ACC112 (cell line): Measurements from ENCODE around the gene ELFN2.

Experiments used
- H2AFZ ChIP-seq: fragments of 200-600 bp; sonication (generic); one replicate; pipeline ENCODE4 v1.6.0; 2017; ENCODE audit warnings: antibody characterized with exemption, low read length; ENCODE audit not compliant: unreplicated experiment
- H3K27ac ChIP-seq: fragments of 200-600 bp; sonication (generic); 2 replicates; pipeline ENCODE4 v1.5.1; 2014; ENCODE audit warnings: low read depth, mild to moderate bottlenecking, antibody characterized with exemption, low read length, moderate library complexity
- H3K27me3 ChIP-seq: fragments of 200-600 bp; sonication (generic); 2 replicates; pipeline ENCODE4 v1.6.1; 2014; ENCODE audit warnings: mild to moderate bottlenecking, antibody characterized with exemption, low read length, moderate library complexity, mixed read lengths; ENCODE audit not compliant: insufficient read depth
- H3K36me3 ChIP-seq: fragments of 200-600 bp; sonication (generic); 2 replicates; pipeline ENCODE4 v1.6.1; 2016; ENCODE audit warnings: mild to moderate bottlenecking, antibody characterized with exemption, low read length, moderate library complexity, mixed read lengths; ENCODE audit not compliant: insufficient read depth
- H3K4me1 ChIP-seq: fragments of 200-600 bp; sonication (generic); one replicate; pipeline ENCODE4 v1.6.1; 2016; ENCODE audit warnings: low read length, mixed read lengths; ENCODE audit not compliant: insufficient read depth, unreplicated experiment, control insufficient read depth
- H3K4me3 ChIP-seq: fragments of 200-600 bp; sonication (generic); 2 replicates; pipeline ENCODE4 v1.5.1; 2014; ENCODE audit warnings: mild to moderate bottlenecking, low read depth, low read length
- H3K79me2 ChIP-seq: fragments of 200-600 bp; sonication (generic); one replicate; pipeline ENCODE4 v1.6.0; 2016; ENCODE audit warnings: low read length; ENCODE audit not compliant: control insufficient read depth, unreplicated experiment, insufficient read depth

ELFN2 gene

DNA sequence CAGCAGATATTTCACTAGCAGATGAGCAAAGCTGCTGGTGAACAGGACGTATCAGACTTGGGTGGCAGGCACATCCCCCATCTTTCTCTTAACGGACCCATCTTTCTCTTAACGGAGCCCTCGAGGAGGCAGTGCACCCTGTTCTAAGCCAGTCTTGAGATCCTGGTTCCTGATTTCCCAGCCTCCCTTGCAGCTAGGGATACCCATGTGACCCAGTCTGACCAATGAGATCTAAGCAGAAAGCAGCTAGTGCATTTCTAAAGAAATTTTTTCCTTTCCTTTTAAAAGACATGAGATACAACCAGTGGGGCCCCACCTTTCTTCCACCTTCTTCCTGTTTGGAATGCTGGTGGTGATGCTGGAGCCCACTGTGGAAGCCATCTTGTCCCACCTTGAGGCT lies 13.6 kb upstream of the ELFN2 start:
- H2AFZ ChIP-seq, result no peak overlapping the region
- H3K27ac ChIP-seq, result no peak overlapping the region

DNA sequence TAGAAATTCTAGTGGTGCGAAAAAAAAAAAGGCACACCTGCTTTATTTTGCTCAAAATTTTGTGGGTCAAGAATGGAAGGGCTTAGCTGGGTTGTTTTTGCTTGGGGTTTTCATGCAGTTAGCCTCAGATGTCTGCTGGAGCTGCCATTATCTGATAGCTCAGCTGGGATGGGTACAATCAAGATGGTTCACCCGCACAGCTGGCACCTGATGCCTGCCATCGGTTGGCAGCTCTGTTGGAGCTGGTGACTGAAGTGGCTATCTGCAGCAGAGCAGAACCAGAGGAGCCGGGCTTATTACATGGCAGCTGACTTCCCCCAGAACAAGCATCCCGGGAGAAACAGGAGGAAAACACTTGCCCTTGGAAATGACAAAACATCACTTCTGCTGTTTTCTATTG lies 12.1 kb upstream of the ELFN2 start:
- H3K36me3 ChIP-seq, result no peaks in the 10 kb centered on the region
- H2AFZ ChIP-seq, result no peak overlapping the region
- H3K27me3 ChIP-seq, result no peaks in the 10 kb centered on the region

More for the DNA sequence above, 13.6 kb upstream of the ELFN2 start:
- Histone ChIP-seq H3K79me2 (no peaks in the 10 kb centered on the region), H3K36me3 (no peaks in the 10 kb centered on the region), H3K4me3 (no peak overlapping the region), H3K27me3 (no peaks in the 10 kb centered on the region), H3K4me1 (peaks cover 4% of the 10 kb centered on the region)

DNA sequence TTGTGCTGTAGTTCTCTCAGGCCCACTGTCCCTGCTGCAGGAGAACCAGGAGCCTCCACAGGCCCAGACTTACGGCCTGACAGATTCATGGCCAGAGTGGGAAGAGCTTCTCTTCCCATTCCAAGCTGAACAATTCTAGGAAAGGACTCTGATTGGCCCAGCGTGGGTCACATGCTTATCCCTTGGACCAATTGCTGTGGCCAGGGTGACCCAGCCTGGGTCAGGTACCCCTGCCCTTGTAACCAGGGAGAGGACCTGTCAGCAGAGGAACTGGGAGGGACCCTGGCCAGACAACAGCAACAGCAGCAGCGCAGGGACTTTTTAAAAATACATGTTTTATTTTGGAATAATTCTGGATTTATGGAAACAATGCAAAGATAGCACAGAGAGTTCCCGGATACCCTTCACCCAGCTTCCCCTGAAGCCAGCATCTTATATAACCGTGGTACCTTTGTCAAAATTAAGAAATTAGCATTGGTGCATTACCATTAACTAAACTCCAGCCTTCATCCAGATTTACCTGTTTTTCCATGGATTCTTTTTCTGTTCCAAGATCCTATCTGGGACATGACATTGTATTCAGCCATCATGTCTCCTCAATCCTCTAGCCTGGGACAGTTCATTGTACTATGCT lies 8.8 kb upstream of the ELFN2 start:
- Histone ChIP-seq H3K4me3 (no peak overlapping the region), H3K27me3 (no peaks in the 10 kb centered on the region), H2AFZ (no peak overlapping the region), H3K4me1 (peaks cover 16% of the 10 kb centered on the region), H3K36me3 (no peaks in the 10 kb centered on the region), H3K79me2 (no peaks in the 10 kb centered on the region), H3K27ac (no peak overlapping the region)

More for the DNA sequence above, 12.1 kb upstream of the ELFN2 start:
- Histone ChIP-seq H3K27ac (no peak overlapping the region), H3K4me3 (no peak overlapping the region), H3K79me2 (no peaks in the 10 kb centered on the region), H3K4me1 (peaks cover 4% of the 10 kb centered on the region)

DNA sequence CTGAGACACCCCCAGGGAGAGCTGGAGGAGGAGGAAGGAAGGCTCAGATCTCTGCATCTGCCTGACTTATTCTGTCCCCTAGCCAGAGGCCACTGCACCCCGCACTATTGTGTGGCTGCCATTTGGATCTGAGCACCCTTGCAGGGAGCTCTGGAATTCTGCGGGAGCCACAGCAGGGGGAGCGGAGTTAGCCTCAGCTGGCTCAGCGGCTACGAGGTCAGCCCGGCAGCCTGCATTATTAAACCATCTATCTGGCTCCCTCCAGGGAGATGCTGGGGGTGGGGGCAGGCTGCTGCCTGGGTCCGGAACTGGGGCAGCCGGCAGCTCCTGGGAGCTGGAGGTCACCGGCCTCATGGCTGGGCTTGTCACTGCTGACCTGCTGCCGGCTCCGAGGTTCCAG lies 6.5 kb upstream of the ELFN2 start:
- Histone ChIP-seq H3K27me3 (no peaks in the 10 kb centered on the region), H3K27ac (no peak overlapping the region), H3K79me2 (no peaks in the 10 kb centered on the region), H3K4me1 (peaks cover 27% of the 10 kb centered on the region), H3K4me3 (no peak overlapping the region), H2AFZ (no peak overlapping the region), H3K36me3 (no peaks in the 10 kb centered on the region)

DNA sequence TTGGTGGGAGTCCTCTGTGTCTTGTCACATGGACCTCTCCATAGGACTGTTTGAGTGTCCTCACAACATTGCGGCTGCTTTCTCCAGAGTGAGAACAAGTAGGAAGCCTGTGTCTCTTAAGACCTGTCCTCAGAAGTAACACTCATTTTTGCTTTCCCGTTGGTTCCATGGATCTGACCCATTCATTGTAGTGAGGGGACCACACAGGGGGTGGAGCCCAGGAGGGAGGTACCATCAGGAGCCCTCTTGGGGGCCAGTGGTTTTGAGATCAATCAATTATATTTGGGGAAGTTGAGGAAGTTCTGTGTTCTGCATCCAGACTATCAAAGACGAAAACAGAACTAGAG lies 5.4 kb upstream of the ELFN2 start:
- Histone ChIP-seq H3K27me3 (no peaks in the 10 kb centered on the region), H3K27ac (peak overlapping the region; percentile 94), H3K4me3 (no peak overlapping the region; the same call in 1 of the 2 replicates), H3K4me1 (peaks cover 27% of the 10 kb centered on the region), H2AFZ (no peak overlapping the region), H3K79me2 (no peaks in the 10 kb centered on the region), H3K36me3 (no peaks in the 10 kb centered on the region)

DNA sequence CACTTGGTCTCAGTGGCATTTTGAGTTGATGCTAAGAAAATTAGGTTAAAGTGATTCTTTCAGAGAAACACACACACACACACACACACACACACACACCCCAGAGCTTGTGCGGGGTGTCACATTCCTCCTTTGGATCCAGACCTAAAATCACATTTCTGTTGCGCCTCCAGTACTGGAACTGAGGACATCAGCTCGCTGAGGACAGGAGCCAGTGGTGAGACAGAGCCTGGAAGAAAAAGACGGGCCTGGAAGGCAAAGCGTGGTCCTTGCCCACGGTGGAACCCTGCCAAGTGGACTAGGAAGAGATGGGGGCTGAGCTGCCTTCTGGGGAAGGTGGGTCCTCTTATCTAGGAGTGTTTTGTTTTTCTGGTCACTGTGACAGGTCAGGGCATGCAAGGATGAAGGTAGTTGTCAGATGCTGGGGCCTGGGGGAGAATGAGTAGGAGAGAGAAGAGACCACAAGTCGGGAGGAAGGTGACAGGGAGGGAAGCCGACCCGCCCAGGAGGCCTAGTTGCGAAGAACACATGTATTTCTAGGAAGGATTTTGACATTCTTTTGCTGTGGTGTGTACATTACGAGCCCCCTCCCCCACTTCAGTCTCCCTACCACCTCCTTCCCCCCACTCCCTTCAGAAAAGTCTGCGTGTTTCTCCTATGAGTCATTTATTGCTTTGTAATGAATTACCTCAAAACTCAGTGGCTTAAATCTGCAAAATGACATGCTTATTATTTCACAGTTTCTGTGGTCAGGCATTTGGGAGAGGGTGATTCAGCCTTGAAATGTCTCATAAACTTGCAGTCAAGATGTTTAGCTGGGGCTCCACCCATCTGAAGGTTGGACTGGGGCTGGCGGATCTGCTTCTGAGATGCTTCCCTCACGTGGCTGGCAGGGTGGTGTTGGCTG lies 4.8 kb upstream of the ELFN2 start:
- H2AFZ ChIP-seq, result no peak overlapping the region
- H3K27me3 ChIP-seq, result no peaks in the 10 kb centered on the region
- peak overlapping the region; percentile 94 for H3K27ac ChIP-seq
- peaks cover 27% of the 10 kb centered on the region for H3K4me1 ChIP-seq
- 0 out of 2 replicates have a peak overlapping the region, but pooled peaks have one; percentile 9 for H3K4me3 ChIP-seq
- H3K79me2 ChIP-seq, result no peaks in the 10 kb centered on the region
- no peaks in the 10 kb centered on the region for H3K36me3 ChIP-seq

DNA sequence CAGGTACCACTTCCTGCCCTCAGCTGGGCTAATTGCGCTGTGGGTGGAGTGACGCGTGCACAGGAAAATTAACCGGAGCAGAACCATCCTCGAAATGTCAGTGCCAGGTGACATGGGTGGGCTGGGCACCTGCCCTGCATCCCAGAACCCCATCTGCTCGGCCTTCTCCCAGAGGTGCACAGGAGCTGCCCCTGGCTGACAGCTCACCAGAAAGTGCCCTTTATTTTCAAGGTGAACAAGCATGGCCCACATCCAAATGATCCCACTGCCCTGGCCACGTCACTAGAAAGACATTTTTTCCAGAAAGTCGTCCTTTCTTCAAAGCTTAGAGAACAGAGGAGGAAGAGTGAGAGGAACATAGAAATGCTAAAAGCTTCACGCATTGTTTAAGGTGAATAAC lies 4.1 kb upstream of the ELFN2 start:
- Histone ChIP-seq H3K27me3 (no peaks in the 10 kb centered on the region), H3K4me1 (peaks cover 27% of the 10 kb centered on the region), H2AFZ (no peak overlapping the region), H3K4me3 (no peak overlapping the region), H3K27ac (peak overlapping the region; percentile 89), H3K79me2 (no peaks in the 10 kb centered on the region), H3K36me3 (no peaks in the 10 kb centered on the region)

DNA sequence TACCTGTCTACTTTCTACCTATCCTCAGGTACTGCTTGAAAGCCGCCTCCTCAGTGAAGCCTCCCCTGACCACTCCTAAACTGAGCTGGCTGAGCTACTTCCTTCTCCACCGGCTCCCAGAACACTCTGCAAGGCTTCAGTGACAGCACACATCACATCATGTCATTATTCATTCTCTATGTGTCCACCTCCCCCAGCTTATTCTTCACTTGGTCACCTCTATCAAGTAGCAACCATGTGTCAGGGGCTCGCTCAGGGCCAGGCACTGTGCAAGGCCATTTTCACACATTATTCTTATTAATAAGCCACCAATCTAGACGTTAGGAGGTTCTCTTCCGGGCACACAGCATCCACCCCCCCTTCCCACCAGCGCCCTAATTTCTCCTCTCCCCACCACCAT lies 3.7 kb upstream of the ELFN2 start:
- Histone ChIP-seq H3K79me2 (no peaks in the 10 kb centered on the region), H3K27ac (peak overlapping the region; percentile 89; the same call in 1 of the 2 replicates), H3K4me3 (no peak overlapping the region), H3K27me3 (no peaks in the 10 kb centered on the region), H3K36me3 (no peaks in the 10 kb centered on the region), H3K4me1 (peaks cover 27% of the 10 kb centered on the region), H2AFZ (no peak overlapping the region)

DNA sequence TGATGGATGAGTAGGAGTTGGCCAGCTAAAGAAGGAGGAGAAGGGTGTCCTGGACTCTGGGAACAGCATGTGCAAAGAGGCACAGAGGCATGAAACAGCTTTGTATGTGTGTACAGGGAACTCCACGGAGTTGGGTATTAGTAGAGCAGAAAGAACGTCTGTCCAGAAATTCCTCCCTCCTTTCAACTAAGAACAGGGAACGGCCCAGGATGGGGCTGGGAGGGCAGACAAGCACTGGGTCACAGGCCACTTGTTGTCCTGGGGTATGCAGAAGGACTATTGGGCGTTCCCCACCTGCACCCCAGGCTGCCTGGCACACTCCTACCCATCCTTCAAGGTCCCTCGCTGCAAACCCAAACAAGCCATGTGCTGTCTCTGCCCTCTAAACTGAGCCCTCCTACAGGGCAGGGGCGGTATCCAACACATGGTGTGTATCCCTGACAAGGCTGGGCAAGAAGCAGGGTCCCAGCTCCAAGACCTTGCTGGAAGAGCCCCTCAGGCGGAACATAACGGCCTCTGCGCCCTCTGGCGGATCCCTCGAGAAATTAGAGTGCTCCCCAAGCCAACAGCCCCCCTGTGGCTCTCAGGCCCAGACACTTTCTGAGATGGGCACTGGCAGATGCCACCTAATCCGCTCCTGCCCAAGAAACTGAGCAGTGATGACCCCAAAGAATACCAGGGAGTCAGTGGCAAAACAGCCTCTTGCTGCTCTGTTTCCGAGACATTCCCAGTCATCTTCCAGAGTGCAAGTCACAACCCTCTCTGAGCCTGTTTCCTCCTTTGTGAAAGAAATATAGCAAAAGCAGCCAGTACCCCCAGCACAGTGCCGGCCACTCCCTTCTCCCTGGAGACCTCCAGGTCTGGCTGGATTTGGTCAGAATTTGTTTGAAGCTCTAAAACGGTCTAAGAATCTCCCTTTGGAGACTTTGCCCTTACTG lies 1.6 kb upstream of the ELFN2 start:
- Histone ChIP-seq H2AFZ (no peak overlapping the region), H3K36me3 (no peaks in the 10 kb centered on the region), H3K27me3 (no peaks in the 10 kb centered on the region), H3K79me2 (no peaks in the 10 kb centered on the region), H3K4me1 (peaks cover 27% of the 10 kb centered on the region), H3K4me3 (no peak overlapping the region), H3K27ac (no peak overlapping the region)
